OCI-M2 (cell line): ENCODE results near the gene DEPDC1B.
"Not testable (repeated sequence)": the region's sequence is repeated elsewhere in the genome, so short reads cannot be mapped to it uniquely, and the experiment has no call there.

Experiments
- DNase-seq: peaks from one replicate; lab custom pipeline; 2025; ENCODE audit not compliant: unreplicated experiment; lab: John Stamatoyannopoulos, UW

The DEPDC1B gene, protein sequence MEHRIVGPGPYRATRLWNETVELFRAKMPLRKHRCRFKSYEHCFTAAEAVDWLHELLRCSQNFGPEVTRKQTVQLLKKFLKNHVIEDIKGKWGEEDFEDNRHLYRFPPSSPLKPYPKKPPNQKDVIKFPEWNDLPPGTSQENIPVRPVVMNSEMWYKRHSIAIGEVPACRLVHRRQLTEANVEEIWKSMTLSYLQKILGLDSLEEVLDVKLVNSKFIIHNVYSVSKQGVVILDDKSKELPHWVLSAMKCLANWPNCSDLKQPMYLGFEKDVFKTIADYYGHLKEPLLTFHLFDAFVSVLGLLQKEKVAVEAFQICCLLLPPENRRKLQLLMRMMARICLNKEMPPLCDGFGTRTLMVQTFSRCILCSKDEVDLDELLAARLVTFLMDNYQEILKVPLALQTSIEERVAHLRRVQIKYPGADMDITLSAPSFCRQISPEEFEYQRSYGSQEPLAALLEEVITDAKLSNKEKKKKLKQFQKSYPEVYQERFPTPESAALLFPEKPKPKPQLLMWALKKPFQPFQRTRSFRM

DNA sequence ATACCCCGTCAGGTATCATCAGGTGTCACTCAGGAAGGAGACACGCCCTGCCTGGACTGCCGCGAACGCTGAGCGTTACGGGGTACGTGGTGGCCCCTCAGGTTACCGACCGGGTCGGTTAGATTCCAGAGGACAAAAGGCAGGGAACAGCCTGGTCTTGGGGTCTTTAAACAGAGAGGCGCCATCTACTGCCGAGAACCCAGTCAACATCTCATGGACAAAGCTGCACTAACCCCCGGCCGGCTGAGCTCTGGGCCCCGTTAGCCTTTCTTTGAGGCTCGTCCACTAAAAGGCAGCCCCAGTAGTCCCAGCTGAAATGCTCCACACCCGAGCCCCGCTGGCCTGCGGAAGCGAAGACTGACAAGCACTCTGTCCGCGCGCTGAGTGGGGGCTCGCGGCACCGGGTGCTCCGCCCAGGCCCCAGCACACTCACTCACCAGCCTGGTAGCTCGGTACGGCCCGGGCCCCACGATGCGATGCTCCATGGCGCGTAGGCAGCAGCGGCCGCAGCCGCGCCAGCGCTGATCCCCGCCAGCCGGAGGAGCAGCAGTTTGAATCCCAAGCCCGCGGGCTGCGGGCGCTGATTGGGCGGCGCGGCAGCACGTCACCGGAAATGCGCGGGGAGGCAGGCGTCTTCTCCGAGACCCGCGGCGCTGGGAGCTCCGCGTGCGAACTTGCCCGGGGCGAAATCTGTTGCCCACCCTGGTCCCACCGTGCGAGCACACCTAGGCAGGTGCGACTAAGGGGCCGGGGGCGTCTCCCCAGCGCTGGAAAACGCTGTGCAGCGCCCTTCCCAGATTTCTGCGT lies at the start of gene DEPDC1B:
DEPDC1B (minus strand) TSS at position 558 of the 807 bp plus-strand sequence; CDS start at position 485, 73 bp downstream.
- peak; percentile 29 for DNase-seq

DNA sequence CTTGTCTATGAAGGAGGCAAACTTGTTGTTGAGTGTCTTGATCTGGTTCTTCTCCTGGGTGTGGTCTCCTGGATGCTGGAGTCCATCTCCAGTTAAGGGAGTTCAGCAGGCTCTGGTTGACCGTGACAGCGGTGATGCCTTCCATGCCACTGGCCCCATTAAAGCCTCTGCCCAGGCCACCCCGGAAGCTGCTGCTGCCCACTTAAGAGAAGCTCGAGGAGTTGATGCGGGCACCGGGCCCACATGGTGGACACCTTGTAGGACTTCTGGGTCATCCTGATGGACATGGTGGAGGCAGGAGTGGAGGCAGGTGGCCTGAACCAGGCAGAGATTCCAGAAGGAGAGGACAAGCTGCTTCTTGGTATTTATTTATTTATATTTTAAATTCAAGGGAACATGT lies 44.7 kb upstream of the DEPDC1B start:
- DNase-seq, result no peak

DNA sequence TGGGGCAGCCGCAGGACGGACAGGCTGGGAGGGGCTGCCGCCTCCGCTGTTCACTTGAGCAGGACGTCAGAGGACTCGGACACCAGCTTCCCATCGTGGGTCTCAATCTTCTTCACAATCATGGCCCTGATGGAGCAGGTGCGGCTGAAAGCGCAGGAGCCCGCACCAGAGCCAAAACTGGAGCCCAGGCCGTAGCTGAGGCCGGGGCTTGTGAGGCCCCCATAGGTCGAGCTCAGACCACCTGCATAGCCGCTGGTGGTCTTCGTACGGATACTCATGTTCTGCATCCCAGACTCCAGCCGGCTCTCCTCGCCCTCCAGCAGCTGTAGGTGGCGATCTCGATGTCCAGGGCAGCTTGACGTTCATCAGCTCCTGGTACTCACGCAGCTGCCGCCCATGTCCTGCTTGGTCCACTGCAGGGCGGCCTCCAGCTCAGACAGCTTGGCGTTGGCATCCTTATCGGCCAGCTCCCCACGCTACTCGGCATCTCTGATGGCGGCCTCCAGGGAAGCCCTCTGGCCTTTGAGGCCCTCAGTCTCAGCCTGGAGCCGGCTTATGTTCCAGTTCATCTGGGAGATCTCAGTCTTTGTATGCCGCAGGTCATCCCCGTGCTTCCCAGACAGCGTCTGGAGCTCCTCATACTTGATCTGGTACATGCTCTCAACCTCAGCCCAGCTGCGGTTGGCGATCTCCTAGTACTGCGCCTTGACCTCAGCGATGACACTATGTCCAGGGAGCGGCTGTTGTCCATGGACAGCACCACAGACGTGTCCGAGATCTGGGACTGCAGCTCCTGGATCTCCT lies 43.7 kb upstream of the DEPDC1B start:
- DNase-seq, result no peak

DNA sequence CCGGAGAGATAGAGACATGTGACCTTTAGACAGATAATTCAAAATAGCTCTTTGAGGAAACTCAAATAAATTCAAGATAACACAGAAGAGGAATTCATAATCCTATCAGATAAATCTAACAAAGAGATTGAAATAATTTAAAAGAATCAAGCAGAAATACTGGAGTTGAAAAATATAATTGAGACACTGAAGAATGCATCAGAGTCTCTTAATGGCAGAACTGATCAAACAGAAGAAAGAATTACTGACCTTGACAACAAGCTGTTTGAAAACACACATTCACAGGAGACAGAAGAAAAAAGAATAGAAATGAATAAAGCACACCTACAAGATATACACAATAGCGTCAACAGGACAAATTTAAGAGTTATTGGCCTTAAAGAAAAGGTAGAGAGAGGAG lies 40.4 kb upstream of the DEPDC1B start:
- no peak for DNase-seq

DNA sequence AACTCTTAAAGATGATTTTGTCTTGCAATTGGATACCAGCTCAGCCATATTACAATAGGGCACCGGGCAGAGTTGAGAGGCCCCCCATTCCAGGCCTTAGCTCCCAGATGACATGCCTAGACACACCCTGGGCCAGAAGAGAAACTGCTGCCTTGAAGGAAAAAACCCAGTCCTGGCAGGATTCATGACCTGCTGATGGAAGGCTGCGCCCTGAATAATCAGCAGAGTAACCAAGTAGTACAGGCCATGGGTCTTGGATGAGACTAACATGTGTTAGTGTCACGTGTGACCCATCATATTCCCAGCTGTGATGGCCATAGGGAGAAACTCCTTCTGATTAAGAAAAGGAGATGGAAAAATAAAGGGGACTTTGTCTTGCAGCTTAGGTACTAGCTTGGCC lies 39.0 kb upstream of the DEPDC1B start:
- DNase-seq, result no peak

DNA sequence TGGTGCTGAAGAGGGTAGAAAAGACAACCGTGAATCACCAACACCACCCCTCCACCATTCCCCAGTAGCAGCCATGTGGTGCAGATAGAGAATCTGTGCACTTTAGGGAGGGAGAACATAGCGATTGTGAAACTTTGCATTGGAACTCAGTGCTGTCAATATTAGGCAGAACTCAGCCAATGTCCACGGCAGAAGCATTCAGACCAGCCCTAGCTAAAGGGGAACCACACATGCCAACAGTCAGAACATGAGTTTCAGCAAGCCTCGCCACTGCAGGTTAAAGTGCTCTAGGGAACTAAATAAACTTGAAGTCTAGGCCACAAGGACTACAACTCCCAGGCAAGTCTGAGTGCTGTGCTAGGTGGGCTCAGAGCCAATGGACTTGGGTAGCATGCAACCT lies 38.5 kb upstream of the DEPDC1B start:
- DNase-seq, result no peak

DNA sequence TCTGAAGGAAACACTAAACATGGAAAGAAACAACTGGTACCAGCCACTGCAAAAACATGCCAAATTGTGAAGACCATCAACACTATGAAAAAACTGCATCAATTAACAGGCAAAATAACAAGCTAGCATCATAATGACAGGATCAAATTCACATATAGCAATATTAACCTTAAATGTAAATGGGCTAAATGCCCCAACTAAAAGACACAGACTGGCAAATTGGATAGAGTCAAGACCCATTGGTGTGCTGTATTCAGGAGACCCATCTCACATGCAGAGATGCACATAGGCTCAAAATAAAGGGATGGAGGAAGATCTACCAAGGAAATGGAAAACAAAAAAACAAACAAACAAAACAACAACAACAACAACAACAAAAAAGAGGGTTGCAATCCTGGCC lies 30.9 kb upstream of the DEPDC1B start:
- DNase-seq, result not testable (repeated sequence)

DNA sequence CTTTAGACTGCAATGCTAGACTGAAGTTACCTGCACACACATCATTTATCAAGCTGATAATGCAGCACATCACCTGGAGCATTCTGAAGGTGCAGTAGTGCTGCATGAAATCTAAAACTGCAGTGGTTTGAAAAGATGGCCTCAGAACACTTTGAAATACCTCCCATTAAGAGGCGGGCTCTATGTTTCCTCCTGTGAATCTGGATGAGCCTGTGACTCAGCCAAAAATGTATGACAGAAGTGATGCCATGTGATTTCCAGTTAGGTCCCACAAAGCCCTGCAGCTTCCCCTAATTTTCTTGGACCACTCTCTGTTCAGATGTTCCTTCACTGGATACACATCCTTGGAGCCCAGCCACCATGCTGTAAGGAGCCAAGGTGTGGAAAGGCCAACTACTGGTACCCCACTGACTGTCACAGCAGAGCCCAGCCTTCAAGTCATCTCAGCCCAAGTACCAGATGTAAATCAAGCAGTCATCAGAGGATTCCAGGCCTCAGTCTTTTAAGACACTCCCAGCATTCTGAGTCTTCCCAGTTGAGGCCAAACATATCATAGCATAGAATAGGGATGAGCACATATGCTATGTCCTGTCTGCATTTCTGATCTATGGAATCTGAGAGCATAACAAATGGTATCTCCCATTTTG lies 27.2 kb upstream of the DEPDC1B start:
- DNase-seq, result no peak

DNA sequence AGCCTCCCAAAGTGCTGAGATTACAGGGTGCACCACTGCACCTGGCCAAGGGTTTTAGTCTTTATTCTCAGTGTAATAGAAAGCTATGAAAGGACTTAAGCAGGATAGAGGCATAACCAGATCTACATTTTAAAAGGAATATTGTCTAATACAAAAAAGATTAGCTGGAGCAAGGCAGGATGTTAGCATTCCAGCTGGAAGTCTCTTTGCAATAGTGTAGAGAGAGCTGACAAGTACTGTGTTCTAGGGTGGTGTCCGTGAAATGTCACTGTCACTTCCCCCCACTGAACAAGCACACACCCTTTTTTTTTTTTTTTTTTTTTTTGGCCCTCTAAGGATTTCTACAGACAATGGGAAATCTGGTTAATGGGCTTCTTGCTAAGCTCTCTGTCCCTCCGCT lies 24.2 kb upstream of the DEPDC1B start:
- no peak for DNase-seq

DNA sequence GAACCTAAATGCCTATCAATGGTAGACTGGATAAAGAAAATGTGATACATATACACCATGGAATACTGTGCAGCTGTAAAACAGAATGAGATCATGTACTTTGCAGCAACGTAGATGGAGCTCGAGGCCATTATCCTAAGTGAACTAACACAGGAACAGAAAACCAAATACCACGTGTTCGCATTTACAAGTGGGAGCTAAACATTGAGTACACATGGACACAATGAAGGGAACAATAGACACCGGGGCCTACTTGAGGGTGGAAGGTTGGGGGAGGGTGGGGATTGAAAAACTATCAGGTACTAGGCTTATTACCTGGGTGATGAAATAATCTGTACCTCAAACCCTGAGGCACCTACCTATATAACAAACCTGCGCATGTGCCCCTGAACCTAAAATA lies 22.4 kb upstream of the DEPDC1B start:
- DNase-seq, result no peak

DNA sequence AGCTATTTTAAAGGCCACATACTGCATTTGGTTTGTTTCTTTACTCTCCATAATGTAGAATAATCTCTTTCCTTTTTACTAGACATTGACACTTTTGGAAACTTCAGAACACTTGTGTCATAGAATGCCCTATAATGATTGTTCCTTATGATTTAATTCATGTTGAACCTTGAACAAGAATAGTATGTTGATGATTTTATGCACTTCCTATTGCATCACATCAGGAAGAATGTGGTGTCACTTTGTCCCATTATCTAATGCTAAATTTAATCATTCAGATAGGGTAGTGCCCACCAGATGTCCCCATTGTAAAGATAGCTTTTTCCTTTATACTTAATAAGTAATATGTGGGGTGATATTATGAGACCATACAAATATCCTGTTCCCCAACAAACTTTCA lies 19.4 kb upstream of the DEPDC1B start:
- DNase-seq, result no peak

DNA sequence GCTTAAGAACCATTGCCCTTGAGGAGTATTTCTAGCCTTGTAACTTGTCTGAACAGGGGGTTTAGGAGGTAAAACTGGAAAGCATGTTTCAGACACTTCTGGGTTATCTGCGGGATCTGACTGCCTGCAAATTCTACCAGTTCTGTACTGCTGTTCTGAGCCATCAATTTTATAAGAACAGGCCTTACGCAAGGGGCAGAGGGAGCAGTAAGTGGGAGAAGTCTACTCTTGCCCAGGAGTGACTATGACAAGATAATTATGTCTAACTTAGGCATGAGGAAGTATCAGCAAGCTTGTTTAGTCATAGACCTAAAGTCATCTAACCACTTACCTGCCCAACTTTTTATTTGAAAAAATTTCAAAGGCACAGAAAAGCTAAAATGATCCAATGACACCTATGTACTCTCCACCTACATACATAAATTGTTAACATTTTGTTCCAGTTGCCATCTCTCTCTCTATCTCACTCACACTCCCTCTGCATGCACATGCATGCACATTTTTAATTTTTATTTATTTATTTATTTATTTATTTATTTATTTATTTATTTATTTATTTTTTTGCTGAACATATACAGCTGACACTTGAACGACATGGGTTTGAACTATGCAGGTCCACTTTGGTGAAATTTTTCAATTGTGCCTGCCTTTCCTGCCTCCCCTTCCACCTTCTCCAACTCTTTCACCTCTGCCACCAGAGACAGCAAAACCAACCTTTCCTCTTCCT lies 18.4 kb upstream of the DEPDC1B start:
- no peak for DNase-seq

DNA sequence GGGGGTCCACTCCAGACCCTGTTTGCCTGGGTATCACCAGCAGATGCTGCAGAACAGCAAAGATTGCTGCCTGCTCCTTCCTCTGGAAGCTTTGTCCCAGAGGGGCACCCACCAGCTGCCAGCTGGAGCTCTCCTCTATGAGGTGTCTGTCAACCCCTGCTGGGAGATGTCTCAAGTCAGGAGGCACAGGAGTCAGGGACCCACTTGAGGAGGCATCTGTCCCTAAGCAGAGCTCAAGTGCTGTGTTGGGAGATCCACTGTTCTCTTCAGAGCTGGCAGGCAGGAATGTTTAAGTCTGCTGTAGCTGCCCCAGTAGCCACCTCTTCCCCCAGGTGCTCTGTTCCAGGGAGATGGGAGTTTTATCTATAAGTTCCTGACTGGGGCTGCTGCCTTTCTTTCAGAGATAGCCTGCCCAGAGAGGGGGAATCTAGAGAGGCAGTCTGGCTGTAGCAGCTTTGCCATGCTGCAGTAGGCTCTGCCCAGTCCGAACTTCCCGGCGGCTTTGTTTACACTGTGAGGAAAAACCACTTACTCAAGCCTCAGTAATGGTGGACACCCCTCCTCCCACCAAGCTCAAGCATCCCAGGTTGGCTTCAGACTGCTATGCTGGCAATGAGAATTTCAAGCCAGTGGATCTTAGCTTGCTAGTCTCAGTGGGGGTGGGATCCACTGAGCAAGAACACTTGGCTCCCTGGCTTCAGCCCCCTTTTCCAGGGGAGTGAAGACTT lies 15.4 kb upstream of the DEPDC1B start:
- DNase-seq, result not testable (repeated sequence)

DNA sequence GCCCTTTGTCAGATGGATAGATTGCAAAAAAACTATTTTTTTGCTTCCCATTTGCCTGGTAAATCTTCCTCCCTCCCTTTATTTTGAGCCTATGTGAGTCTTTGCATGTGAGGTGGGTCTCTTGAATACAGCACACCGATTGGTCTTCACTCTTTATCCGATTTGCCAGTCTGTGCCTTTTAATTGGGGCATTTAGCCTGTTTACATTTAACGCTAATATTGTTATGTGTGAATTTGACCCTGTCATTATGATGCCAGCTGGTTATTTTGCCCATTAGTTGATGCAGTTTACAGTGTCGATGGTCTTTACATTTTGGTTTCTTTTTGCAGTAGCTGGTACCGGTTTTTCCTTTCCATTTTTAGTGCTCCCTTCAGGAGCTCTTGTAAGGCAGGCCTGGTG lies 13.0 kb upstream of the DEPDC1B start:
- DNase-seq, result no peak

DNA sequence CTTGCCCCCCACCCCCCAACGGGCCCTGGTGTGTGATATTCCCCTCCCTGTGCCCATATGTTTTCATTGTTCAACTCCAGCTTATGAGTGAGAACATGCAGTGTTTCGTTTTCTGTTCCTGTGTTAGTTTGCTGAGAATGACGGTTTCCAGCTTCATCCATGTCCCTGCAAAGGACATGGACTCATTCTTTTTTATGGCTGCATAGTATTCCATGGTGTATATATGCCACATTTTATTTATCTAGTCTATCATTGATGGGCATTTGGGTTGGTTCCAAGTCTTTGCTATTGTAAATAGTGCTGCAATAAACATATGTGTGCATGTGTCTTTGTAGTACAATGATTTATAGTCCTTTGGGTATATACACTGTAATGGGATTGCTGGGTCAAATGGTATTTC lies 11.9 kb upstream of the DEPDC1B start:
- DNase-seq, result not testable (repeated sequence)

DNA sequence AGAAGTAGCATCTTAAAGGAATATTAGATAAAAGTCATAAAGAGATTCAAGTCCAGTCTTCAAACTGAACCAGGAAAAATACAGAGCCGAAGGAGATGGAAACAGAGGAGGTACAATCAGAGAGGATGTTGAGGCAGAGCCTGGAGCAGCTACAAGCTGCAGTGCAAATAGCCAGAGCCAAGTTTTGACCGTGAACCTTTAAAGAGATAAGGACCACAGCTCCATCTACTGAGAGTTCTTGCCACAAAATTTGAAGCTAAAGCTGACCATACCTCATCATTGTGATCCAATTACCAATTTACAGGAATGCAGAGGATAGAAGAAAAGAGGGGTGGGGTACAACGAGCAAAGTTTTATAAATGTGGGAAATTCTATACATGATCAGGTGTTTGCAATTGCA lies 10.4 kb upstream of the DEPDC1B start:
- no peak for DNase-seq

DNA sequence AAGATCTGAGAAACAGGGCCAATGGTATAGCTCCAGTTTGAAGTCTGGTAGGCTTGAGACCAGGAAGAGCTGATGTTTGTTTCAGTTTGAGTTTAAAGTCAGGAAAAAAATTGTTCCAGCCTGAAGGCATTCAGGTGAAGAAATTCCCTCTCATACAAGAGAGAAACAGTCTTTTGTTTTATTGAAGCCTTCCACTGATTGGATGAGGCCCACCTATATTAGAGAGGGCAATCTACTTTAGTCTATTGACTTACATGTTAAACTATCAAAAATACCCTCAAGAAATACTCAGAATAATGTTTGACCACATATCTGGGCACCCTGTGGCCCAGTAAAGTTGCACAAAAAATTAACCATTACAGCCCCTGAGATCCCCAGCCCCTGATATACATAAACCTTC lies 5.2 kb upstream of the DEPDC1B start:
- DNase-seq, result no peak

DNA sequence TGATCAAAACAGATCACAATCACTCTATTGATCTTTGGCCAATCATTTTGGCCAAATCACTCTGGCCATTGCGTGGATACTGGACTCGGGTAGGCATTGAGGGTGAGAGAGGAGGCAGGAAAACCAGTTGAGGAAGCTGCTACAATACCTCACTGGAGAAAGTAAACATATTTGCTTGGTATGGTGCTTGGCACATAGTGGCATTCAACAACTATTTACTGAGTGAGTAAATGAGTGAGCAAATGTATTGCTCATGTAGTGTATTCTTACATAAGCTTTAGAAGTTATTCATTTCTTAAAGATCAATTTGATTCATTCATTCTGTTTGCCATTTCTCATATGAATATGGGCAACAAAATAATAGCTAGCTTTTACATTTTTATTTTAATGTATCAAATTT lies 4.0 kb upstream of the DEPDC1B start:
- DNase-seq, result no peak

DNA sequence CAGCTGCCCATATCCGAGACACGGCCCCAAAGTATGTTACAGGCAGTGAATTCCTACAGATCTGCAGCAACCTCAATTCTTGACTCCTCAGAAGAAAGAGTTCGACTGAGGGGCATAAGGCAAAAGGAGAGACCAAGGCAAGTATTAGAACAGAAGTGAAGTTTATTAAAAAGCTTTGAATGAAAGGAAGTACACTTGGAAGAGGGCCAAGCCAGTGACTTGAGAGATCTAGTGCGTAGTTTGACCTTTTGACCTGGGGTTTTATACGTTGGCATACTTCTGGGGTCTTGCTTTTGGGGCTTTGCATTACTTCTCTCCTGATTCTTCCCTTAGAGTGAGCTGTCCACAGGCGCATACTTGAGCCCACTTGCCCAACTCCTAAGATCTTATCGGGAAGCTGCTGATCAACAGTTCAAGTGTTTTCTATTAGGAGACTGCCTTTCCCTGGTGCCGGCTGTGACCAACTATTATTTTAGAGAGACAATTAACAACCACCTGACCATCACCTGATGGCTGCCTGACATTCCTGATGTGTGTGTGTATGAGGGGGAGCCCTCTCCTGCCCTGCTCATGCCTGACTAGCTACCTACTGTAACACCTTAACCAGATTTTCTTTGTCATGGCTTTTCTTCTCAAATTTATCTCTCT lies 1.5 kb upstream of the DEPDC1B start:
- no peak for DNase-seq
